K562 (cell line): ENCODE data around the gene RBL1. TPM values are rescaled to one million over a fixed set of nuclear protein-coding genes. Genes with fewer than 3 reads are reported as not detected.
A peak's percentile ranks its signal among the peaks of the same experiment; 100 is the strongest.

Source experiments
- CAMTA2 ChIP-seq: fragments of 250-450 bp; sonication (Bioruptor Pico); conservative IDR thresholded peaks from 2 replicates; pipeline ENCODE4 v1.5.1; 2022
- CBX2 ChIP-seq: fragments of 200-600 bp; sonication (generic); IDR thresholded peaks from one replicate; pipeline ENCODE4 v1.6.1; 2012; ENCODE audit warnings: mild to moderate bottlenecking, low read length, inconsistent platforms; ENCODE audit not compliant: insufficient read depth, poor library complexity, severe bottlenecking
- CCAR2 ChIP-seq: fragments of 200-400 bp; formaldehyde crosslinking; IDR thresholded peaks from 2 replicates; pipeline ENCODE4 v1.6.1; 2017; ENCODE audit warnings: mild to moderate bottlenecking, low read depth, low read length
- EP400 ChIP-seq: fragments of 450-650 bp; IDR thresholded peaks from 2 replicates; pipeline ENCODE4 v1.6.1; 2017; ENCODE audit warnings: antibody characterized with exemption, mild to moderate bottlenecking, moderate library complexity
- FOXM1 ChIP-seq, 2 experiments: fragments of 450-650 bp in 1 of 2; sonication (generic) in 1 of 2; formaldehyde crosslinking in 1 of 2; IDR thresholded peaks; 2 replicates each; pipeline versions ENCODE4 v1.6.1 to v1.9.0; 2017 to 2022; ENCODE audit warnings: low read depth in 2 of 2, mild to moderate bottlenecking in 2 of 2, missing genetic modification reagents in 1 of 2, moderate library complexity in 1 of 2
- FOXP1 ChIP-seq: sonication (generic); formaldehyde crosslinking; IDR thresholded peaks from 2 replicates; pipeline ENCODE4 v1.8.0; 2022; ENCODE audit warnings: mild to moderate bottlenecking, missing genetic modification reagents
- HLTF ChIP-seq: fragments of 450-650 bp; IDR thresholded peaks from 2 replicates; pipeline ENCODE4 v1.6.1; 2016
- NFE2 ChIP-seq: IDR thresholded peaks from 2 replicates; pipeline ENCODE4 v1.6.1; 2014; ENCODE audit warnings: antibody characterized with exemption, low read depth
- NFIC ChIP-seq: fragments of 450-650 bp; IDR thresholded peaks from 2 replicates; pipeline ENCODE4 v1.6.1; 2017; ENCODE audit warnings: mild to moderate bottlenecking, inconsistent platforms
- PHF8 ChIP-seq: fragments of 200-600 bp; sonication (generic); IDR thresholded peaks from 2 replicates; pipeline ENCODE4 v1.6.1; 2012; ENCODE audit warnings: mixed run types, mild to moderate bottlenecking, inconsistent platforms, low read length, moderate library complexity, borderline replicate concordance
- POLR2H ChIP-seq: IDR thresholded peaks from 2 replicates; pipeline ENCODE4 v1.6.1; 2016; ENCODE audit warnings: missing genetic modification characterization, low read depth, mild to moderate bottlenecking, control low read depth, missing compliant biosample characterization, moderate library complexity
- RFX5 ChIP-seq: IDR thresholded peaks from 2 replicates; pipeline ENCODE4 v1.6.1; 2011; ENCODE audit warnings: low read depth, mild to moderate bottlenecking, improper control_type of control experiment, low read length
- RNF219 ChIP-seq: fragments of 250-450 bp; sonication (Bioruptor Pico); IDR thresholded peaks from 2 replicates; pipeline ENCODE4 v1.5.0; 2022; ENCODE audit warnings: mild to moderate bottlenecking
- SMARCC2 ChIP-seq: fragments of 450-650 bp; IDR thresholded peaks from 2 replicates; pipeline ENCODE4 v1.6.1; 2017; ENCODE audit warnings: antibody characterized with exemption, moderate library complexity, mild to moderate bottlenecking, low read depth
- ZKSCAN8 ChIP-seq: fragments of 200-800 bp; sonication (Bioruptor generic); IDR thresholded peaks from 2 replicates; pipeline ENCODE4 v1.6.1; 2016; ENCODE audit warnings: missing genetic modification characterization, missing compliant biosample characterization
- ZNF3 ChIP-seq: fragments of 250-450 bp; sonication (Bioruptor Pico); IDR thresholded peaks from 2 replicates; pipeline ENCODE4 v1.5.0; 2021; ENCODE audit warnings: mild to moderate bottlenecking, moderate library complexity
- ZNF561 ChIP-seq: fragments of 450-650 bp; formaldehyde crosslinking; conservative IDR thresholded peaks from 2 replicates; pipeline ENCODE4 v1.4.0; 2020; ENCODE audit warnings: mild to moderate bottlenecking, moderate library complexity
- polyA plus RNA-seq, 8 experiments: library from polyadenylated mRNA; depleted of rRNA in 4 of 8; stranded (reverse) in 5 of 8; unstranded in 3 of 8; fragments of >200 nt; fragmentation: Nextera tagmentation in 2 of 8; fragmentation: Illumina TruSeq in 1 of 8; extraction: Ambion mirVana in 2 of 8; extraction: Trizol in 1 of 8; gene quantifications; 2 replicates each; pipeline versions ENCODE4 v1.2.1 to v1.2.3, GENCODE V29; 2011 to 2014; ENCODE audit warnings: inconsistent platforms in 1 of 8, missing spikeins in 1 of 8
- total RNA-seq, 7 experiments: library from RNA; depleted of rRNA in 6 of 7; stranded (reverse); fragments of >200 nt in 6 of 7; fragmentation: Illumina TruSeq in 2 of 7; extraction: Trizol in 2 of 7; gene quantifications; 2 replicates each; pipeline versions ENCODE4 v1.2.1 to v1.2.3, GENCODE V29; 2011 to 2021; ENCODE audit warnings: low replicate concordance in 1 of 7
- TF ChIP-seq, protein P1 (sequence below): sonication (generic); formaldehyde crosslinking; IDR thresholded peaks from 2 replicates; pipeline ENCODE4 v1.8.0; 2022; ENCODE audit warnings: missing genetic modification reagents, mild to moderate bottlenecking, borderline replicate concordance
- TF ChIP-seq, protein P2 (sequence below), 3 experiments: IDR thresholded peaks in 2 of 3; conservative IDR thresholded peaks in 1 of 3; 2 replicates each; pipeline ENCODE4 v1.5.1; 2011 to 2012; ENCODE audit warnings: low read length in 3 of 3, mild to moderate bottlenecking in 3 of 3, control low read depth in 2 of 3, improper control_type of control experiment in 1 of 3, inconsistent platforms in 1 of 3, low read depth in 1 of 3, mixed read lengths in 1 of 3, moderate library complexity in 1 of 3; ENCODE audit not compliant: insufficient read depth in 2 of 3
- TF ChIP-seq, protein P3 (sequence below), 2 experiments: fragments of 450-650 bp in 1 of 2; sonication (generic) in 1 of 2; formaldehyde crosslinking in 1 of 2; IDR thresholded peaks in 1 of 2; conservative IDR thresholded peaks in 1 of 2; 2 replicates each; pipeline versions ENCODE4 v1.6.1 to v1.8.1; 2016 to 2023; ENCODE audit warnings: mild to moderate bottlenecking in 2 of 2, moderate library complexity in 2 of 2, inconsistent platforms in 1 of 2, missing genetic modification reagents in 1 of 2

RBL1 gene
- total and polyA plus RNA-seq, 9 of the 15 experiments (the other 6 are each of a cell fraction or from before 2014, with no cell fraction given) = 4.0 to 25.9 (median 15.6) TPM

DNA sequence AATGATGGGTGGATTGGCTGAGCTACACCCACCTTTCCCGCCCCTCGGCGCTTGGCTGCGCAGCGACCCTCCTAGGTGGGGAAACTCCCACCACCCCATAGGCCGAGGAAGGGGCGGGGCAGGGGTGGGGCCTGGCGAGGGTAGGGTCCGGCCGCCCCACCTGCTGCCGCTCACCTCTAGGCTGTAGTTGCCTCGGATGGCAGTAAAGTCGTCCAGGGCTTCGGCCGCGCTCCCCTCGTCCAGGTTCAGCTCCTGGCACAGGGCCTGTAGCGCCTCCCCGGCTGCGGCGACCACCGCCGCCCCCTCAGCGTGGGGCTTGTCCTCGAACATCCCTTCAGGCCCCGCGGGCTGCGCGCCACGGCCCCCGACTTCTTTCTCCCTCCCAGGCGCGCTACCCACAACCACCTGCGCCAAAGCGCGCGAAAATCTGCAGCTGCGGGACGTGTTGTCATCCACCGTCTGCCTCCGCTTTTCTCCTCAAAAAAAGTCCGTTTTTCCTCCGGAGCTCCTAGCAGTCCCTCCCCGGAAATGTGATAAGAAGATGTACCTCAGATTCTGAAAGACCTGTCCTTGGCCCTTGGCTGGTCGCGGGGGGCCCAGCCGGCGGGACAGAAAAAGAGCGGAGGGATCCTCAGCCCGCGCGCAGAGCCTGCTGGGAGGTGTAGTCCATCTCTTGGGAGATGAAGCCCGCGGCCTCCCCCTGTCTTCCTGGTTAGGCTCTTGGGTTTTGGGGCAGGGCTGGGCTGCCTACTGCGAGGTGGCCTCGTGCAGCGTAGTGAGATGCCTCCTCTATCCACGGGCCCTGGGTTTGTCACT lies at the start of gene RBL1 (continued):
- no peak for TF ChIP-seq ZNF3 (CRISPR knock-in tag)
- no peak for TF ChIP-seq CAMTA2
- no peak for TF ChIP-seq ZNF561 (CRISPR knock-in tag)
- TF ChIP-seq PHF8 = peak; percentile 86; the same call in 1 of the 2 replicates
- peak; percentile 99 for TF ChIP-seq EP400
- peak; percentile 54; the same call in 1 of the 2 replicates for TF ChIP-seq HLTF
- peak; percentile 58 for TF ChIP-seq FOXM1 (IDR thresholded peaks at IDR 0.05; ENCODE audit: low read depth)
- TF ChIP-seq FOXM1 (CRISPR knock-in tag; IDR thresholded peaks at IDR 0.05; ENCODE audit: low read depth) = 0 out of 2 replicates have a peak, but pooled peaks have one; percentile 35
- TF ChIP-seq, protein P1, sequence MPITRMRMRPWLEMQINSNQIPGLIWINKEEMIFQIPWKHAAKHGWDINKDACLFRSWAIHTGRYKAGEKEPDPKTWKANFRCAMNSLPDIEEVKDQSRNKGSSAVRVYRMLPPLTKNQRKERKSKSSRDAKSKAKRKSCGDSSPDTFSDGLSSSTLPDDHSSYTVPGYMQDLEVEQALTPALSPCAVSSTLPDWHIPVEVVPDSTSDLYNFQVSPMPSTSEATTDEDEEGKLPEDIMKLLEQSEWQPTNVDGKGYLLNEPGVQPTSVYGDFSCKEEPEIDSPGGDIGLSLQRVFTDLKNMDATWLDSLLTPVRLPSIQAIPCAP = no peak
- TF ChIP-seq, protein P2, sequence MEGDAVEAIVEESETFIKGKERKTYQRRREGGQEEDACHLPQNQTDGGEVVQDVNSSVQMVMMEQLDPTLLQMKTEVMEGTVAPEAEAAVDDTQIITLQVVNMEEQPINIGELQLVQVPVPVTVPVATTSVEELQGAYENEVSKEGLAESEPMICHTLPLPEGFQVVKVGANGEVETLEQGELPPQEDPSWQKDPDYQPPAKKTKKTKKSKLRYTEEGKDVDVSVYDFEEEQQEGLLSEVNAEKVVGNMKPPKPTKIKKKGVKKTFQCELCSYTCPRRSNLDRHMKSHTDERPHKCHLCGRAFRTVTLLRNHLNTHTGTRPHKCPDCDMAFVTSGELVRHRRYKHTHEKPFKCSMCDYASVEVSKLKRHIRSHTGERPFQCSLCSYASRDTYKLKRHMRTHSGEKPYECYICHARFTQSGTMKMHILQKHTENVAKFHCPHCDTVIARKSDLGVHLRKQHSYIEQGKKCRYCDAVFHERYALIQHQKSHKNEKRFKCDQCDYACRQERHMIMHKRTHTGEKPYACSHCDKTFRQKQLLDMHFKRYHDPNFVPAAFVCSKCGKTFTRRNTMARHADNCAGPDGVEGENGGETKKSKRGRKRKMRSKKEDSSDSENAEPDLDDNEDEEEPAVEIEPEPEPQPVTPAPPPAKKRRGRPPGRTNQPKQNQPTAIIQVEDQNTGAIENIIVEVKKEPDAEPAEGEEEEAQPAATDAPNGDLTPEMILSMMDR (IDR thresholded peaks at IDR 0.05 in 2 of 3, conservative IDR thresholded peaks at IDR 0.05 in 1 of 3; ENCODE audit: insufficient read depth in 2 of 3, low read depth in 1 of 3, low read length in 3 of 3) = peak; percentile 18 to 44 (median 33); a peak in 3 of 6 replicates
- peak; percentile 44 for TF ChIP-seq POLR2H (tag)
- TF ChIP-seq, protein P3, sequence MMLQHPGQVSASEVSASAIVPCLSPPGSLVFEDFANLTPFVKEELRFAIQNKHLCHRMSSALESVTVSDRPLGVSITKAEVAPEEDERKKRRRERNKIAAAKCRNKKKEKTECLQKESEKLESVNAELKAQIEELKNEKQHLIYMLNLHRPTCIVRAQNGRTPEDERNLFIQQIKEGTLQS (IDR thresholded peaks at IDR 0.05) = peak; percentile 90
- TF ChIP-seq, protein P3 (CRISPR knock-in tag; conservative IDR thresholded peaks at IDR 0.05) = no peak
- no peak for TF ChIP-seq ZKSCAN8 (CRISPR knock-in tag)
- peak; percentile 81; the same call in 1 of the 2 replicates for TF ChIP-seq FOXP1 (CRISPR knock-in tag)
- TF ChIP-seq CCAR2 = 0 out of 2 replicates have a peak, but pooled peaks have one; percentile 82
- TF ChIP-seq SMARCC2 = 0 out of 2 replicates have a peak, but pooled peaks have one; percentile 23
- TF ChIP-seq RNF219 (CRISPR knock-in tag) = no peak
- TF ChIP-seq CBX2 = no peak
- peak; percentile 55; the same call in 1 of the 2 replicates for TF ChIP-seq NFIC
- TF ChIP-seq NFE2 = no peak
- no peak for TF ChIP-seq RFX5
